Cardiac fibroblast (primary cell): ENCODE results near the gene PRKACA.

Experiments
- DNase-seq, 2 donors: peaks; one replicate each; pipeline versions ENCODE4 v3.0.0 to v3.0.0-alpha.2; 2010; ENCODE audit warnings: low read depth in 2 of 2
- H3K4me3 ChIP-seq, 2 donors: replicated peaks in 1 of 2; 1 replicate in 1 of 2; 2 replicates in 1 of 2; pipeline ENCODE4 v1.5.1; 2011; ENCODE audit warnings: low read depth in 2 of 2, low read length in 2 of 2, mild to moderate bottlenecking in 2 of 2, moderate library complexity in 1 of 2
- CTCF ChIP-seq: IDR thresholded peaks from one replicate; pipeline ENCODE4 v1.5.1; 2011; ENCODE audit warnings: low read depth, mild to moderate bottlenecking, low read length, inconsistent platforms

The PRKACA gene

GRCh38 chr19:14138576-14139265 is 21.2 kb upstream of the PRKACA start:
- peak; percentile 33 to 57 for DNase-seq
- no peak overlapping the region for H3K4me3 ChIP-seq
- TF ChIP-seq CTCF: no peak

- peak; percentile 100 for DNase-seq
- TF ChIP-seq CTCF: peak; percentile 40
- peak within 1 kb of the TSS; percentile 70 to 85 for H3K4me3 ChIP-seq
Observed at GRCh38 chr19:14136509-14137281, 19.1 kb upstream of the PRKACA start, which contains the start of gene ASF1B. Gene ASF1B (minus strand): TSS chr19:14136589. CDS start chr19:14136456, 133 bp downstream.

GRCh38 chr19:14135985-14136508 is 18.5 kb upstream of the PRKACA start:
- DNase-seq: no peak
- no peak for TF ChIP-seq CTCF

GRCh38 chr19:14135355-14135754 is 17.8 kb upstream of the PRKACA start:
- TF ChIP-seq CTCF: no peak

More at GRCh38 chr19:14135985-14136508, 18.5 kb upstream of the PRKACA start:
- peak overlapping the region; percentile 69 to 85 for H3K4me3 ChIP-seq

GRCh38 chr19:14127929-14128509 is 10.5 kb upstream of the PRKACA start:
- TF ChIP-seq CTCF: no peak
- H3K4me3 ChIP-seq: no peak overlapping the region
- peak in 1 of 2 donors; percentile 64 for DNase-seq

More at GRCh38 chr19:14135355-14135754, 17.8 kb upstream of the PRKACA start:
- no peak for DNase-seq
- H3K4me3 ChIP-seq: peak overlapping the region in 1 of 2 donors; percentile 85

- DNase-seq: no peak
- no peak overlapping the region for H3K4me3 ChIP-seq
- TF ChIP-seq CTCF: no peak
Observed at GRCh38 chr19:14127176-14127575, 9.6 kb upstream of the PRKACA start.
